Erythroblast (primary cell): ENCODE measurements around the gene KLHL36.

Source experiments
- DNase-seq, 2 experiments: peaks; one replicate each; lab custom pipeline; 2025; lab: John Stamatoyannopoulos, UW
- GATA1 ChIP-seq: IDR thresholded peaks from 2 replicates; pipeline ENCODE4 v1.6.1; 2011; ENCODE audit warnings: low read depth, mild to moderate bottlenecking, control low read depth, low read length, moderate library complexity
- POLR2A ChIP-seq: IDR thresholded peaks from 2 replicates; pipeline ENCODE4 v1.6.1; 2011; ENCODE audit warnings: mild to moderate bottlenecking, low read length

KLHL36 gene

GRCh38 chr16:84662471-84662870, 14.2 kb downstream of the KLHL36 start:
- DNase-seq, result no peak
- TF ChIP-seq GATA1 (no peak), POLR2A (no peak)

DNA sequence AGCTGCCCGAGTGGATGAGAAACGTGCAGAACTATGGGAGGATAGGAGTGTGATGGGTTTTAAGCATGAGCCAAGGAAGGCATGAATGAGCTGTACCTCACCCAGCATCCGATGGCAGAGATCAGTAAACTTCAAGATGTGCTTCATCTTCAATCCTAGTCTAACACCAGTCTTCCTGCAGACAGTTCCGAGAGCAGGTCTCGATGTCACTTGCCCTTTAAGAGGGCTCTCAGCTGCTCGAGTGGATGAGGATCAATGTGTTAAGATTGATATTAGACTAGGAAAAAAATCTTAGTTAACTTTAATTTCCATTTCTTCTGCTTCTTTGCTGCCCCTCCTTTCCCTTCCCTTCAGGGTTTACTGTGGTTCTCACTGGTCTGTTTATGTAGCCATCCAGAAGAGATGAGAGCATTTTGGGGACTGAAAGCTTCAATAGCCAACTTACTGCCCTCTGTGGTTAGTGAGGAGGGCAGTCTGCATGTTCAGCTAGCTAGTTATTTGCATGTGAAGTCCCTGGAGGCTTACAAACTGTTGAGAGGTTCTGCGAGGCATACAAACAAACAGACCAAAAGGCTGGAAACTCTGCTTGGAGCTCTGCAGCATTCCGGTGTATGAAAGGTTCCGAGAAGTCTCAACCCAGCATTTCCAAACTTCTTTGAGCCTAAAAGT, 15.3 kb downstream of the KLHL36 start:
- no peak for DNase-seq
- TF ChIP-seq POLR2A (no peak), GATA1 (no peak)

- TF ChIP-seq POLR2A (no peak), GATA1 (no peak)
- DNase-seq, result no peak
These were observed 17.0 kb downstream of the KLHL36 start for GRCh38 chr16:84665359-84665758.

GRCh38 chr16:84665843-84666242, 17.5 kb downstream of the KLHL36 start:
- TF ChIP-seq GATA1, result no peak
- no peak for TF ChIP-seq POLR2A
- no peak for DNase-seq

DNA sequence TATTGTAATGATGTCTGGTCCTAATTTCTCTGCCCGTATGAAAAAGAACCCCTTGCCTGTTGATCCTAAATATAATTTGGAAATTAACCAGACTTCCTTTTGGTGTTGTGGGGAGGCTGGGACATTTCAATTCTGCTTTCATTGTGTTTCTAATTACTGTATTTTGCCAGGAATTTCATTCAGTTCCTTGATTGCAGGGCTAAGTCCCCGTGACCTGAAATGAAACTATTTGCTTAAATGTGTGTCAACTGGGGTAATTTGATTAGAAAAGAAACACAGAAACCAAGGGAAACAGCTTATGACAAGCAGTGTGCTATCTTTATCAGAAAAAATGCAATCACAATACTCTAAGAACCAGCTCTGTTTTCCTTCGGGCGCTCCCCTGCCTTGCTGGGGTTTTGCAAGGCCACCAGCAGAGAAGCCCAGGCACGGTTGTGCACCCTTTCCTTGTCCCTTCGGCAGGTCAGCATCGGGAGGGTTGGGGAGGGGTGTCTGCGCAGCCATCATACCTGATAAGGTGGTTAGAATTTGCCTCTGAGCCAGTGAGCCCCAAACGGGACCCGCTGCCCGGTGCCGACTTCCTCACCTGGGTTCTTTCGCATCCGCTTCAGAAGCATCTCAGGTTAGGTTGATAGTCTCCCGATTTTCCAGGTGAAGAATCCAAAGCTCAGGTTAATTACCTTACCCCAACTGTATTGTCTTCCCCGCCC, 19.4 kb downstream of the KLHL36 start:
- no peak for TF ChIP-seq POLR2A
- TF ChIP-seq GATA1, result no peak
- no peak for DNase-seq

GRCh38 chr16:84670063-84670462, 21.8 kb downstream of the KLHL36 start:
- TF ChIP-seq POLR2A, result no peak
- DNase-seq, result no peak

DNA sequence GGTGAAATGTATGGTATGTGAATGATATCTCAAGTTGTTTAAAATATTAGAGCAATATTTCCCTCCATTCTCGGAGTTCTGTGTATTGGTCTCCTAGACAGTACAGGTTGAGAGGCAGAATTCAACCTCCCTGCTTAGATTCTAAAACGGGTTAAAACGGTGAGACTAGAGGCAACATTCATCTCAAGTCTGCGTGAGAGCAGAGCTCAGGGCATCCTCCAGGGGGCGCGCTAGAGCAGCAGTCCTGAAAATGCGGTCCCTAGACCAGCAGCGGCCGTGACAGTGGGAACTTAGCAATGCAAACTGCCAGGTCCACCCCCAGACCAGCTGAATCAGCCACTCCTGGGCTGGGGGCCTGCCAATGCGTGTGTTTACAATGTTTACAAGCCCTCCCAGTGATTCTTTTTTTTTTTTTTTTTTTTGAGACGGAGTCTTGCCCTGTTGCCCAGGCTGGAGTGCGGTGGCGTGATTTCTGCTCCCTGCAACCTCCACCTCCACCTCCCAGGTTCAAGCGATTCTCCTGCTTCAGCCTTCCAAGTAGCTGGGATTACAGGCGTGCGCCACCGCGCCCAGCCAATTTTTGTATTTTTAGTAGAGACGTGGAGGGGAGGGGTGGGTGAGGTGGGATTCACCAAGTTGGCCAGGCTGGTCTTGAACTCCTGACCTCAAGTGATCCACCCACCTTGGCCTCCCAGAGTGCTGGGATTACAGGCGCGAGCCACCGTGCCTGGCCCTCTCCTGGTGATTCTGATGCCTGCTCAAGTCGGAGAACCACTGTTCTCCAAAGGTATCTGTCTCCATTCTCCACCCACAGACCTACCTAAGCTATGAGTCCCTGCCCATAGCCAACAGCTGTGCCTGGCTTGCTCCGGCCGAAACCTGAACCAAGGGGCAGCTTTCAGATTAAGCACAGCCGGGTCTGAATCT, 24.2 kb downstream of the KLHL36 start:
- no peak for TF ChIP-seq POLR2A
- no peak for TF ChIP-seq GATA1
- peak; percentile 72 to 87 for DNase-seq

DNA sequence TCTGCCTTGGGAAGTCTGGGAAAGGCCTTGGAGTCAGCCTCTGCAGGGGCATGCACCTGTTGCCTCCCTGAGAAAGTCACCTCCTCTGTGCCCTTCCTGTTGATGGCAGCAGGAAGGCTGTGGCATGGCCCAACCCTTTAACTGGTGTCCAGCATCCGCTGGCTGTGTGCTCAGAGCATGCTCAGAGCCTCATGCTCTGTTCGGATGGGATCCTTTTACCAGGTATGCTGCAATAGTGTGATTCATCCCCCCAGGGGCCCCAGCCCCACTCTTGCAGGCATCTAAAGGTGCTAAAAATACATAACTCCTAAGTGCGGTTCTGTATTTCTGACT, 24.9 kb downstream of the KLHL36 start:
- no peak for DNase-seq
- TF ChIP-seq GATA1 (no peak), POLR2A (no peak)

DNA sequence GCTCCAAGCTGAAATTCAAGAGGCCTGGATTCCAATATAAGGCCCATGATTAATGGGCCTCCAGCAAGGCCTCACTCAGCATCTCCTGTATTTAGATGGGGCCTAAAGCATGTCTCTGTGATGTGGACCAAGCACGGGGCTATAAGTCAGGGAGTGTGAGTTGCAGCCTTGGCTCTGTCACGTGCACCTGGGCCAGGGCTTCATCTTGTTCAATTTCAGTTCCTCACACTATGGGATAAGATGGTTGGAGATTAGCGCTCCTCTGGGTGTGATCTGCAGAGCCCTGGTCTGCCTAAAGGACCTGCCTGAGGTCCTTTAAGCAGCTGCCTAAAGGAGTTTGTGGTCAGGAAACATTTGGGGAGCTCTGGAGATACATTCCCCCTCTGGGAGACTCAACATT, 25.2 kb downstream of the KLHL36 start:
- DNase-seq, result no peak
- TF ChIP-seq POLR2A, result no peak
- TF ChIP-seq GATA1, result no peak

DNA sequence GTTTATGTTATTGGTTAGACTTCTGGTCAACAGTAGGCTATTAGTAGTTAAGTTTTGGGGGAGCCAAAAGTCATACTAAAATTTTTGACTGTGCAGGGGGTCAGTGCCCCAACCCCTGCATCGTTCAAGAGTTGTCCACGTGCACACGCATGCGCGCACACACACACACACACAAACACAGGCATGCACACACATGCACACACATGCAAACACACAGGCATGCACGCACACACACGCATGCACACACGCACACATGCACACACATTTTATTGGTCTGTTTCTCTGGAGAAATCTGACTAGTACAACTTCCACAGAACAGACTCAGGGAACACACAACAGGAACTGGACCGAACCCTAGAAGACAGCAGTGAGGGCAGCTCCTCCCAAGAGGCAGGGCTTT, 27.1 kb downstream of the KLHL36 start:
- no peak for DNase-seq

DNA sequence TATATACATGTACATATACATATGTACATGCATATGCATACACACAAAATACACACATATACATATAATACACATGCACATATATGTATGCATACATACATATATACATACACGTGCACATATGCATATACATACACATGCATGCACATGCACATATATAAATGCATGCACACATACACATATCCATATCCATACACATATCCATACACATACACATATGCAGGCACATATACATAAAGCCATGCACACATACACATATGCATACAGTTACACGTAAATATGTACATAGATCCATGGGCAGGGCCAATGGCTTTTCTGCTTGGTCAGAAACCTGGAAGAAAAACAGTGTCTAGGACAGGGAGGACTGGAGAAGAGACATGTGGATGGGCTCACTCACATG, 27.6 kb downstream of the KLHL36 start:
- TF ChIP-seq GATA1, result no peak
- TF ChIP-seq POLR2A, result no peak
- DNase-seq, result no peak

More for the DNA sequence above, 27.1 kb downstream of the KLHL36 start:
- no peak for TF ChIP-seq POLR2A
- TF ChIP-seq GATA1, result no peak

GRCh38 chr16:84677017-84677803, 28.9 kb downstream of the KLHL36 start:
- DNase-seq, result no peak
- TF ChIP-seq POLR2A (no peak), GATA1 (no peak)

DNA sequence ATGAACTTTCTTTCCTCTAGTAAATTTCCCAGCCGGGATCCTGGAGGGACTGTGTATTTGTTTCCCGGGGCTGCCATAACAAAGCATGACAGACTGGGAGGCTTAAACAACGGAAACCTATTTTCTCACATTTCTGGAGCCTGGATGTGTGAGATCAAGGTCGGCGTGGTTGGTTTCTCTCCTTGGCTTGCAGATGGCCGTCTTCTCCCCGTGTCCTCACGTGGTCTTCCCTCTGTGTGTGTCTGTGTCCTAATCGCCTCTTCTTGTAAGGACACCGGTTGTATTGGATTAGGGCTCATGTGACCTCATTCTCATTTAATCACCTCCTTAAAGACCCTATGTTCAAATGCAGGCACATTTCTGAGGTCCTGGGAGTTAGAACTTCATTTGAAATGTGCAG, 29.5 kb downstream of the KLHL36 start:
- TF ChIP-seq POLR2A, result no peak
- TF ChIP-seq GATA1, result no peak
- DNase-seq, result no peak
